Measurements from ENCODE around the gene OR10H1. TPM values are rescaled to one million over a fixed set of nuclear protein-coding genes. Genes with fewer than 3 reads are reported as not detected.

OR10H1 gene
- polyA plus RNA-seq, 3 donors = not detected

GRCh38 chr19:15769586-15769985 lies 45.9 kb downstream of the OR10H1 start:
- H3K27me3 Mint-ChIP-seq (ENCODE audit: low read depth in 3 of 3) = peaks cover 6 to 14% (median 12%) of the 10 kb centered on the region in 3 donors
- TF ChIP-seq CTCF (IDR thresholded peaks at IDR 0.05) = no peak
- Histone ChIP-seq H3K4me1 (ENCODE audit: control insufficient read depth in 1 of 2, insufficient read depth in 2 of 2, low read length in 2 of 2) (no peaks in the 10 kb centered on the region), H4K20me1 (ENCODE audit: insufficient read depth, low read length) (no peaks in the 10 kb centered on the region), H3K9me3 (replicated peaks in 1 of 2; ENCODE audit: control insufficient read depth in 1 of 2, insufficient read depth in 1 of 2, low read length in 2 of 2) (no peaks in the 10 kb centered on the region), H3K36me3 (replicated peaks in 1 of 2; ENCODE audit: control insufficient read depth in 1 of 2, insufficient read depth in 2 of 2, low read length in 2 of 2) (no peaks in the 10 kb centered on the region), H3K79me2 (ENCODE audit: insufficient read depth, low read length) (no peaks in the 10 kb centered on the region), H3K4me2 (replicated peaks; ENCODE audit: extremely low read depth, low read length, poor library complexity, severe bottlenecking) (no peak overlapping the region), H3K4me3 (replicated peaks in 1 of 3; ENCODE audit: low read depth in 2 of 3, low read length in 3 of 3) (no peak overlapping the region), H3K27ac (ENCODE audit: low read depth in 1 of 2, low read length in 2 of 2) (no peak overlapping the region), H3K9ac (ENCODE audit: insufficient read depth, low read length, poor library complexity, severe bottlenecking) (no peak overlapping the region), H3K27me3 (ENCODE audit: control insufficient read depth in 2 of 2, insufficient read depth in 2 of 2, low read length in 2 of 2) (peaks cover 0 to 2% of the 10 kb centered on the region in 2 donors), H2AFZ (ENCODE audit: insufficient read depth, low read depth, low read length, poor library complexity, severe bottlenecking) (no peak overlapping the region)
- WGBS (ENCODE audit: insufficient coverage) = 47% methylated on average over 5 of the region's 6 CpGs
- no peak overlapping the region for H3K4me3 Mint-ChIP-seq
- intact Hi-C loops (cut with micrococcal nuclease) = no loop called here
- DNase-seq = no peak
- peaks cover 0 to 5% (median 0%) of the 10 kb centered on the region in 7 donors for H3K9me3 Mint-ChIP-seq
- H3K36me3 Mint-ChIP-seq = no peaks in the 10 kb centered on the region
- H3K27ac Mint-ChIP-seq = no peak overlapping the region
- no peaks in the 10 kb centered on the region for H3K4me1 Mint-ChIP-seq

- peak in 1 of 3 donors; percentile 12 for DNase-seq
- Histone ChIP-seq H3K27ac (ENCODE audit: low read depth in 1 of 2, low read length in 2 of 2) (no peak overlapping the region), H3K4me1 (ENCODE audit: control insufficient read depth in 1 of 2, insufficient read depth in 2 of 2, low read length in 2 of 2) (no peaks in the 10 kb centered on the region), H3K4me3 (replicated peaks in 1 of 3; ENCODE audit: low read depth in 2 of 3, low read length in 3 of 3) (no peak overlapping the region), H3K9ac (ENCODE audit: insufficient read depth, low read length, poor library complexity, severe bottlenecking) (no peak overlapping the region), H3K9me3 (replicated peaks in 1 of 2; ENCODE audit: control insufficient read depth in 1 of 2, insufficient read depth in 1 of 2, low read length in 2 of 2) (no peaks in the 10 kb centered on the region), H2AFZ (ENCODE audit: insufficient read depth, low read depth, low read length, poor library complexity, severe bottlenecking) (no peak overlapping the region), H3K36me3 (replicated peaks in 1 of 2; ENCODE audit: control insufficient read depth in 1 of 2, insufficient read depth in 2 of 2, low read length in 2 of 2) (no peaks in the 10 kb centered on the region), H3K4me2 (replicated peaks; ENCODE audit: extremely low read depth, low read length, poor library complexity, severe bottlenecking) (no peak overlapping the region), H3K27me3 (ENCODE audit: control insufficient read depth in 2 of 2, insufficient read depth in 2 of 2, low read length in 2 of 2) (peaks cover 6 to 26% of the 10 kb centered on the region in 2 donors), H4K20me1 (ENCODE audit: insufficient read depth, low read length) (no peaks in the 10 kb centered on the region), H3K79me2 (ENCODE audit: insufficient read depth, low read length) (no peaks in the 10 kb centered on the region)
- Mint-ChIP-seq H3K9me3 (peaks cover 0 to 4% (median 0%) of the 10 kb centered on the region in 7 donors), H3K4me1 (no peaks in the 10 kb centered on the region), H3K4me3 (no peak overlapping the region), H3K27me3 (ENCODE audit: low read depth in 3 of 3) (peaks cover 24 to 47% (median 41%) of the 10 kb centered on the region in 3 donors), H3K27ac (no peak overlapping the region), H3K36me3 (no peaks in the 10 kb centered on the region)
- TF ChIP-seq CTCF (IDR thresholded peaks at IDR 0.05) = peak; percentile 21
- 38% methylated on average over 25 of the region's 28 CpGs for WGBS (ENCODE audit: insufficient coverage)
- intact Hi-C loops (cut with micrococcal nuclease) = no loop called here
Measured at GRCh38 chr19:15759962-15760565, 55.4 kb downstream of the OR10H1 start.
